GM23248 (cell line): ENCODE data around the gene RARB. TPM values are rescaled to one million over a fixed set of nuclear protein-coding genes. Genes with fewer than 3 reads are reported as not detected.

Experiments
- DNase-seq: peaks from one replicate; pipeline ENCODE4 v3.0.0-alpha.2; 2015
- H2AFZ ChIP-seq: fragments of 200-600 bp; sonication (generic); 2 replicates; pipeline ENCODE4 v1.6.1; 2016; ENCODE audit warnings: antibody characterized with exemption
- H3F3A ChIP-seq: fragments of 200-600 bp; sonication (generic); 2 replicates; pipeline ENCODE4 v1.6.1; 2016; ENCODE audit warnings: mild to moderate bottlenecking, antibody characterized with exemption, mixed run types; ENCODE audit not compliant: insufficient read depth
- H3K27ac ChIP-seq: fragments of 200-600 bp; sonication (generic); 2 replicates; pipeline ENCODE4 v1.5.1; 2016; ENCODE audit warnings: mild to moderate bottlenecking
- H3K27me3 ChIP-seq: fragments of 200-600 bp; sonication (generic); replicated peaks from 2 replicates; pipeline ENCODE4 v1.6.1; 2016; ENCODE audit warnings: mild to moderate bottlenecking; ENCODE audit not compliant: insufficient read depth
- H3K36me3 ChIP-seq: fragments of 200-600 bp; sonication (generic); 2 replicates; pipeline ENCODE4 v1.6.1; 2016; ENCODE audit warnings: low read depth, mild to moderate bottlenecking
- H3K4me1 ChIP-seq: fragments of 200-600 bp; sonication (generic); 2 replicates; pipeline ENCODE4 v1.6.1; 2016; ENCODE audit warnings: mild to moderate bottlenecking; ENCODE audit not compliant: insufficient read depth
- H3K4me2 ChIP-seq: fragments of 200-600 bp; sonication (generic); one replicate; pipeline ENCODE4 v1.6.1; 2016; ENCODE audit warnings: mild to moderate bottlenecking; ENCODE audit not compliant: unreplicated experiment
- H3K4me3 ChIP-seq: fragments of 200-600 bp; sonication (generic); 2 replicates; pipeline ENCODE4 v1.5.1; 2016; ENCODE audit warnings: mild to moderate bottlenecking
- H3K79me2 ChIP-seq: fragments of 200-600 bp; sonication (generic); 2 replicates; pipeline ENCODE4 v1.6.1; 2016; ENCODE audit warnings: mild to moderate bottlenecking; ENCODE audit not compliant: insufficient read depth
- H3K9ac ChIP-seq: fragments of 200-600 bp; sonication (generic); 2 replicates; pipeline ENCODE4 v1.6.1; 2016; ENCODE audit warnings: mild to moderate bottlenecking
- H3K9me2 ChIP-seq: fragments of 200-600 bp; sonication (generic); 2 replicates; pipeline ENCODE4 v1.6.1; 2016; ENCODE audit warnings: mixed run types, mild to moderate bottlenecking, moderate library complexity; ENCODE audit not compliant: insufficient read depth
- H3K9me3 ChIP-seq: fragments of 200-600 bp; sonication (generic); one replicate; pipeline ENCODE4 v1.6.1; 2017; ENCODE audit warnings: low read depth
- H4K20me1 ChIP-seq: fragments of 200-600 bp; sonication (generic); 2 replicates; pipeline ENCODE4 v1.6.0; 2016; ENCODE audit not compliant: insufficient read depth
- EZH2 ChIP-seq: fragments of 200-600 bp; sonication (generic); IDR thresholded peaks from 2 replicates; pipeline ENCODE4 v1.6.1; 2018; ENCODE audit warnings: antibody characterized with exemption, mild to moderate bottlenecking; ENCODE audit not compliant: insufficient read depth, poor library complexity, severe bottlenecking
- EZH2phosphoT487 ChIP-seq: fragments of 200-600 bp; sonication (generic); IDR thresholded peaks from 2 replicates; pipeline ENCODE4 v1.6.1; 2018; ENCODE audit warnings: antibody characterized with exemption, moderate library complexity, mild to moderate bottlenecking, low read depth; ENCODE audit not compliant: insufficient read depth
- WGBS, 2 experiments: methylation state at CpG; one replicate each; pipeline ENCODE4 v1.1.6; 2015 to 2017; ENCODE audit warnings: low lambda C conversion rate in 2 of 2, low coverage in 1 of 2; ENCODE audit errors: missing lambda C conversion rate in 2 of 2; 5-methylcytosine and 5-hydroxymethylcytosine counted together
- in situ Hi-C: fragments of 300-500 bp; cut with MboI; formaldehyde crosslinking; loops from 2 replicates; pipeline ENCODE4 v1.15.0; 2020
- polyA plus RNA-seq: library from polyadenylated mRNA; unstranded; fragments of >200 nt; fragmentation: Nextera tagmentation; extraction: Ambion mirVana; gene quantifications from 2 replicates; pipeline ENCODE4 v1.2.1, GENCODE V29; 2016
- total RNA-seq: library from RNA; depleted of rRNA; stranded (reverse); fragments of >200 nt; shearing (Covaris generic); gene quantifications from 2 replicates; pipeline ENCODE4 v1.2.3, GENCODE V29; 2014; rRNA removed

RARB gene
- total RNA-seq (not detected in 2 replicates), polyA plus RNA-seq (0.11 and 0.22 TPM in 2 replicates)

GRCh38 chr3:25427942-25428788 is at the start of gene RARB:
RARB (plus strand) TSS chr3:25428263; CDS start chr3:25428732, 469 bp downstream.
- Histone ChIP-seq H3F3A (no peaks in the 10 kb centered on the region; the same call in 1 of the 2 replicates), H3K9me2 (no peaks in the 10 kb centered on the region), H3K27ac (no peak within 1 kb of the TSS), H2AFZ (peak within 1 kb of the TSS; percentile 95), H3K9me3 (no peaks in the 10 kb centered on the region), H3K27me3 (no peaks in the 10 kb centered on the region), H3K4me2 (peak within 1 kb of the TSS; percentile 98), H3K4me3 (peak within 1 kb of the TSS; percentile 79), H3K9ac (peak within 1 kb of the TSS; percentile 76), H3K36me3 (no peaks in the 10 kb centered on the region), H4K20me1 (no peaks in the 10 kb centered on the region), H3K4me1 (peaks cover 7% of the 10 kb centered on the region; the same call in 1 of the 2 replicates), H3K79me2 (no peaks in the 10 kb centered on the region)
- 3 to 4% methylated on average over 25 to 27 of the region's 27 CpGs for WGBS, 2 experiments
- TF ChIP-seq EZH2 (no peak), EZH2phosphoT487 (no peak)
- DNase-seq: peak; percentile 86
- in situ Hi-C loops: no loop called here

GRCh38 chr3:25378786-25379311 is 49.2 kb upstream of the RARB start:
- H3F3A ChIP-seq: no peaks in the 10 kb centered on the region
- TF ChIP-seq EZH2: no peak
- TF ChIP-seq EZH2phosphoT487: no peak
- no peaks in the 10 kb centered on the region for H3K9me2 ChIP-seq
- H3K27ac ChIP-seq: no peak overlapping the region
- H3K9ac ChIP-seq: no peak overlapping the region
- 25 to 31% methylated on average over 2 of the region's 2 CpGs for WGBS, 2 experiments
- H3K4me1 ChIP-seq: no peaks in the 10 kb centered on the region
- no peak overlapping the region for H3K4me3 ChIP-seq
- no peaks in the 10 kb centered on the region for H4K20me1 ChIP-seq
- no peak overlapping the region for H2AFZ ChIP-seq
- H3K79me2 ChIP-seq: no peaks in the 10 kb centered on the region
- H3K9me3 ChIP-seq: no peaks in the 10 kb centered on the region
- H3K4me2 ChIP-seq: no peak overlapping the region
- DNase-seq: no peak
- no peaks in the 10 kb centered on the region for H3K36me3 ChIP-seq
- in situ Hi-C loops: no loop called here
- 0 out of 2 replicates have a peak, but pooled peaks cover 5% of the 10 kb centered on the region for H3K27me3 ChIP-seq

- in situ Hi-C loops: no loop called here
- no peaks in the 10 kb centered on the region for H3K36me3 ChIP-seq
- no peak overlapping the region for H3K4me3 ChIP-seq
- H3K27me3 ChIP-seq: 0 out of 2 replicates have a peak, but pooled peaks cover 5% of the 10 kb centered on the region
- no peak overlapping the region for H3K9ac ChIP-seq
- H3K27ac ChIP-seq: no peak overlapping the region
- no peaks in the 10 kb centered on the region for H4K20me1 ChIP-seq
- no peaks in the 10 kb centered on the region for H3K9me2 ChIP-seq
- H3K9me3 ChIP-seq: no peaks in the 10 kb centered on the region
- WGBS, 2 experiments: 47 to 51% methylated on average over 9 of the region's 9 CpGs
- no peak overlapping the region for H2AFZ ChIP-seq
- no peaks in the 10 kb centered on the region for H3K79me2 ChIP-seq
- no peaks in the 10 kb centered on the region for H3K4me1 ChIP-seq
- DNase-seq: no peak
- no peaks in the 10 kb centered on the region for H3F3A ChIP-seq
- H3K4me2 ChIP-seq: no peak overlapping the region
- TF ChIP-seq EZH2 (no peak), EZH2phosphoT487 (no peak)
Observed at GRCh38 chr3:25380222-25380739, 47.8 kb upstream of the RARB start.

- no peaks in the 10 kb centered on the region for H3K36me3 ChIP-seq
- H3K4me3 ChIP-seq: no peak overlapping the region
- H3K27ac ChIP-seq: no peak overlapping the region
- 0 out of 2 replicates have a peak, but pooled peaks cover 5% of the 10 kb centered on the region for H3K27me3 ChIP-seq
- TF ChIP-seq EZH2phosphoT487 (no peak), EZH2 (no peak)
- H3K4me1 ChIP-seq: no peaks in the 10 kb centered on the region
- no peak overlapping the region for H2AFZ ChIP-seq
- no peaks in the 10 kb centered on the region for H3K9me3 ChIP-seq
- no peaks in the 10 kb centered on the region for H3K9me2 ChIP-seq
- in situ Hi-C loops: no loop called here
- no peak overlapping the region for H3K9ac ChIP-seq
- H3K4me2 ChIP-seq: no peak overlapping the region
- H4K20me1 ChIP-seq: no peaks in the 10 kb centered on the region
- WGBS, 2 experiments: 64 to 72% methylated on average over 3 of the region's 3 CpGs
- no peaks in the 10 kb centered on the region for H3F3A ChIP-seq
- no peaks in the 10 kb centered on the region for H3K79me2 ChIP-seq
- no peak for DNase-seq
Observed at GRCh38 chr3:25381083-25381482, 47.0 kb upstream of the RARB start.
